ENCODE results near the gene MELTF. TPM values are rescaled to one million over a fixed set of nuclear protein-coding genes. Genes with fewer than 3 reads are reported as not detected.

MELTF gene
- total RNA-seq, 6 experiments from 2014 or later: 1.1 to 3.8 (median 2.5) TPM

DNA sequence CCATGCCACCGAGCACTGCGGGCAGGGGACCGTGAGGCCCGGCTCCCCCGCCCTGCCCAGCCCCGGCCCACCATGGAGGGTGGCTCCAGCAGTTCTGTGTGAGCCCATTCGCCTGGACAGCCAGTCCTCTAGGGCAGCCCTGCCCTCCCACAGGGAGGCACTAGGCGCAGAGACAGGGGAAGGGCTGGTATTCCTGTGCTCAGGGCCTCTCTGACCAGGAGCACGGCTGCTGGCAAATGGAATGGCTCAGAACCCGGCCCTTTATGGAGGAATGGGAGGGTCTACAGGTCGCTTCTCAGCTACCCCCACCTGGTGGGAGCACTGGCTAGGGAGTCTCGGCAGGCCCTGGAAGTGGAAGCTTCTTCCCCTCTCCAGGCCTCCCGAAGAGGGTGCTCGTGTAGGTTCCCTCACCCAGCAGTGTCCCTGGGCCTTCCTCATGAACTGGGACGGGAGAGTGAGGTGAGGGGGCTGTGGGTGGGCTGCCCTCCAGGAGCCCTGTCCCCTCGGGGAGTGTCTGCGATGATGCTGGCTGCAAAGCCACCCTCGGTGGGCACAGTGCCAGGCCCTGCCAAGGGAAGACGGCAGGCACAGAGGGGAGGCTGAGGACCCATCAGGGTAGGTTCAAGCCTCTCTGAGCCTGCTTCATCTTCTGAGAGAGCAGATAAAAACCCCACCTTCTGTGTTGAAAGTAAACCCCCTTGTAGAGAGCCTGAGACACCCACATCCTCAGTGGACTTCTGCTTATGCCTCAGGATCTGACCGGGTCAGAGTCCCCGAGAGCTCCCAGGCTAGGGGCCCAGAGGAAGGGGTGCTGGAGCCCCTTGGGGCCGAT is 1.5 kb downstream of the MELTF start:
- Mint-ChIP-seq H3K9me3 (no peaks in the 10 kb centered on the region), H3K4me3 (no peak overlapping the region; the same call in 1 of the 2 replicates), H3K27me3 (ENCODE audit: insufficient read depth) (peaks cover 17% of the 10 kb centered on the region), H3K27ac (no peak overlapping the region), H3K36me3 (ENCODE audit: low read depth) (no peaks in the 10 kb centered on the region), H3K4me1 (ENCODE audit: low read depth) (peaks cover 20% of the 10 kb centered on the region)
- no peak for DNase-seq
- TF ChIP-seq CTCF (IDR thresholded peaks at IDR 0.05): no peak

DNA sequence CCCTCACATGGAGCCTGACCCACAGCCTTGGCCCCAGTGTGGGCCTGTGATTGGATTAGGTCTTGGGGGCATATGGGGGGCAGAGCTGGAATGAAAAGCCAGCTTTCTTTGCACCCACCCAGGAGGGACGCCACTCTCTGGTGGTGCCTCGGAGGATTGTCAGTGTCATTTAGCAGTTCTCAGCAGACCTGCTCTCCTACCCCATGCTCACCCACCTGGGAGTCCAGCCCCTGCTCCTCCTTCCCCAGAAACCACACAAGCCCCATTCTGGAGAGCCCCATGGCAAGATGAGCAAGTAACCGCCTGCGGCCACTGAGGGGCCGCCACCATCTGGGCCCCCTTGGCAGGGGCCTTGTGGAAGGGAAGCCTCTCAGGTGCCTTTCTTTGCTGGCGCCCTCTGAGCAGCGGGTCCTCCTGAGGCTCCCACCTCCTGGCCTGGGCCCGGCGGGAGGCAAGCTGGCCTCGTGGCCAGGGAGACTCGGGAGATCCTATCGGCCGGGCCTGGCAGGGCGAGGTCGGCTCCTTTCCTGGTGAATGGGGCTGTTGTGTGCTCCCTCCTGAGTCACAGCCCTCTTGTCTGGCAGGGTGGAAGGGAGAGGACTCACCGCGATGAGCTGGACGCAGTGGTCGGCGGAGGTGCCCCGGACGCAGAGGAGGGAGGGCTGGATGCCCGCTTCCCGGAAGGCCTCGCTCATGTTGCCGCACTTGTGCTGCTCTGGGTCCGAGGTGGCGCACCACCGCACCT is 2.3 kb downstream of the MELTF start:
- Mint-ChIP-seq H3K4me3 (no peak overlapping the region), H3K27ac (no peak overlapping the region), H3K36me3 (ENCODE audit: low read depth) (no peaks in the 10 kb centered on the region), H3K9me3 (no peaks in the 10 kb centered on the region), H3K27me3 (ENCODE audit: insufficient read depth) (peaks cover 24% of the 10 kb centered on the region), H3K4me1 (ENCODE audit: low read depth) (peaks cover 20% of the 10 kb centered on the region)
- TF ChIP-seq CTCF (IDR thresholded peaks at IDR 0.05): no peak
- DNase-seq: no peak

DNA sequence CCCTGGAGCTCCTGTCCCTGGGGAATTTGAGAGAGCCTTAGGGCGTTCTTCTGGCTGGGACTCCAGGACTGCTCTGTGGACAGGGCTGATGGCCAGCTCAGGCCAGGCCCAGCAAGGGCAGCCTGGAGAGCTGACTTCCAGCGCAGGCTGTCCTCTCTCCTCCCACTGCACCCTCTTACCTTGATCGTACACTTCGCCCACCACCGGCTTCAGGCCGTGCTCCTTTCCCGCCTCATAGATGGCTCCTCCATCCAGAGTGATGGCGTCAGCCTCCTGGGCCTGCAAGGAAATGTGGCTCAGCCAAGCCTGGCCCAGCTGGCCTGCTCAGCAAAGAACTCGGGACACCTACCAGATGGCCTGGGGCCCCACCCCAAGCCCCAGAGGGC is 3.1 kb downstream of the MELTF start:
- no peaks in the 10 kb centered on the region for H3K36me3 Mint-ChIP-seq (ENCODE audit: low read depth)
- H3K27ac Mint-ChIP-seq: no peak overlapping the region
- peaks cover 27% of the 10 kb centered on the region for H3K27me3 Mint-ChIP-seq (ENCODE audit: insufficient read depth)
- no peaks in the 10 kb centered on the region for H3K9me3 Mint-ChIP-seq
- peaks cover 12% of the 10 kb centered on the region for H3K4me1 Mint-ChIP-seq (ENCODE audit: low read depth)
- H3K4me3 Mint-ChIP-seq: no peak overlapping the region
- no peak for DNase-seq
- no peak for TF ChIP-seq CTCF (IDR thresholded peaks at IDR 0.05)

GRCh38 chr3:197025736-197026480 is 3.7 kb downstream of the MELTF start:
- H3K27me3 Mint-ChIP-seq (ENCODE audit: insufficient read depth): peaks cover 30% of the 10 kb centered on the region
- no peak for DNase-seq
- no peaks in the 10 kb centered on the region for H3K9me3 Mint-ChIP-seq
- TF ChIP-seq CTCF (IDR thresholded peaks at IDR 0.05): no peak
- no peak overlapping the region for H3K27ac Mint-ChIP-seq
- peaks cover 6% of the 10 kb centered on the region for H3K4me1 Mint-ChIP-seq (ENCODE audit: low read depth)
- no peaks in the 10 kb centered on the region for H3K36me3 Mint-ChIP-seq (ENCODE audit: low read depth)
- no peak overlapping the region for H3K4me3 Mint-ChIP-seq

- Mint-ChIP-seq H3K9me3 (no peaks in the 10 kb centered on the region), H3K4me3 (no peak overlapping the region), H3K36me3 (ENCODE audit: low read depth) (no peaks in the 10 kb centered on the region), H3K27ac (no peak overlapping the region), H3K4me1 (ENCODE audit: low read depth) (no peaks in the 10 kb centered on the region), H3K27me3 (ENCODE audit: insufficient read depth) (peaks cover 32% of the 10 kb centered on the region)
- no peak for TF ChIP-seq CTCF (IDR thresholded peaks at IDR 0.05)
- no peak for DNase-seq
Observed at GRCh38 chr3:197024881-197025735, 4.5 kb downstream of the MELTF start.
